HepG2 (cell line): ENCODE data around the gene IFITM10. TPM values are rescaled to one million over a fixed set of nuclear protein-coding genes. Genes with fewer than 3 reads are reported as not detected.

Experiments
- ATAC-seq: fragments of 200-7000 bp; cut with Tn5 transposase; 3 replicates; pipeline ENCODE4 v1.9.1; 2020; ENCODE audit warnings: mild to moderate bottlenecking, moderate library complexity
- BruUV-seq: library from RNA; stranded (reverse); fragments of 400-500 nt; replicated peaks from 2 replicates; lab custom pipeline; 2021; lab: Mats Ljungman, UMichigan
- CTCF ChIA-PET: fragments of 300-600 bp; formaldehyde crosslinking; extraction: SDS; loops from one replicate; lab custom pipeline; 2021; ENCODE audit warnings: low total read pairs, inconsistent platforms, low intra/inter-chr PET ratio; lab: Yijun Ruan, JAX
- POLR2A ChIA-PET: fragments of 350-600 bp; sonication (Branson Sonifier 250); formaldehyde crosslinking; loops from one replicate; lab custom pipeline; 2020; ENCODE audit warnings: antibody characterized with exemption, inconsistent platforms; lab: Yijun Ruan, JAX
- DNase-seq: peaks from one replicate; pipeline ENCODE4 v3.0.0-alpha.2; 2015; ENCODE audit warnings: low spot score
- FAIRE-seq: peaks from 3 replicates; lab custom pipeline; 2011; peaks lifted over from hg19 to GRCh38; lab: Jason Lieb, UNC
- H2AFZ ChIP-seq: one replicate; pipeline ENCODE4 v1.6.1; 2011; ENCODE audit warnings: low read length, inconsistent platforms
- H3K27ac ChIP-seq: fragments of 300-600 bp; 3 replicates; pipeline ENCODE4 v1.8.0; 2011; ENCODE audit warnings: mixed run types, mild to moderate bottlenecking, mixed read lengths, low read length, inconsistent platforms; ENCODE audit not compliant: insufficient read depth; ENCODE audit errors: extremely low read length
- H3K27me3 ChIP-seq, 2 experiments: fragments of 200-600 bp in 1 of 2; 2 replicates in 1 of 2; 3 replicates in 1 of 2; pipeline versions ENCODE4 v1.6.0 to v1.8.0; 2011; ENCODE audit warnings: low read length in 2 of 2, mild to moderate bottlenecking in 2 of 2, moderate library complexity in 2 of 2, inconsistent platforms in 1 of 2; ENCODE audit not compliant: insufficient read depth in 2 of 2, control insufficient read depth in 1 of 2
- H3K36me3 ChIP-seq, 2 experiments: fragments of 200-600 bp in 1 of 2; replicated peaks in 1 of 2; 2 replicates in 1 of 2; 3 replicates in 1 of 2; pipeline versions ENCODE4 v1.5.1 to v1.8.0; 2011; ENCODE audit warnings: low read length in 2 of 2, inconsistent platforms in 1 of 2; ENCODE audit not compliant: insufficient read depth in 2 of 2, control insufficient read depth in 1 of 2
- H3K4me1 ChIP-seq: 2 replicates; pipeline ENCODE4 v1.5.1; 2012; ENCODE audit warnings: low read length, inconsistent platforms; ENCODE audit not compliant: insufficient read depth
- H3K4me2 ChIP-seq: 2 replicates; pipeline ENCODE4 v1.6.0; 2011; ENCODE audit warnings: low read depth, low read length, inconsistent platforms
- H3K4me3 ChIP-seq, 3 experiments: fragments of 200-600 bp in 1 of 3; sonication (generic), shearing (Covaris generic) in 1 of 3; replicated peaks in 1 of 3; 2 replicates each; pipeline ENCODE4 v1.5.1; 2011 to 2016; ENCODE audit warnings: low read length in 3 of 3, inconsistent platforms in 2 of 3, low read depth in 2 of 3, mild to moderate bottlenecking in 2 of 3, control low read depth in 1 of 3, mixed read lengths in 1 of 3; ENCODE audit not compliant: insufficient read depth in 1 of 3
- H3K79me2 ChIP-seq: one replicate; pipeline ENCODE4 v1.6.1; 2011; ENCODE audit warnings: low read length, inconsistent platforms; ENCODE audit not compliant: insufficient read depth
- H3K9ac ChIP-seq: 2 replicates; pipeline ENCODE4 v1.6.0; 2011; ENCODE audit warnings: mild to moderate bottlenecking, low read depth, low read length, inconsistent platforms; ENCODE audit not compliant: insufficient read depth
- H3K9me3 ChIP-seq: 2 replicates; pipeline ENCODE4 v1.5.1; 2012; ENCODE audit warnings: mild to moderate bottlenecking, low read length
- H4K20me1 ChIP-seq: 2 replicates; pipeline ENCODE4 v1.6.0; 2011; ENCODE audit warnings: inconsistent platforms, mild to moderate bottlenecking, low read length, moderate library complexity; ENCODE audit not compliant: insufficient read depth
- EP300 ChIP-seq, 3 experiments: sonication (generic) in 1 of 3; formaldehyde crosslinking in 1 of 3; IDR thresholded peaks; 2 replicates each; pipeline versions ENCODE4 v1.5.1 to v1.6.1; 2011 to 2020; ENCODE audit warnings: low read depth in 2 of 3, low read length in 2 of 3, borderline replicate concordance in 1 of 3, improper control_type of control experiment in 1 of 3, mild to moderate bottlenecking in 1 of 3, missing genetic modification reagents in 1 of 3, moderate library complexity in 1 of 3
- KLF12 ChIP-seq: sonication (generic); formaldehyde crosslinking; IDR thresholded peaks from 2 replicates; pipeline ENCODE4 v1.4.0; 2020; ENCODE audit warnings: missing genetic modification reagents, borderline replicate concordance
- ONECUT2 ChIP-seq: sonication (generic); formaldehyde crosslinking; IDR thresholded peaks from 2 replicates; pipeline ENCODE4 v1.4.0; 2020; ENCODE audit warnings: missing genetic modification reagents
- SSRP1 ChIP-seq: IDR thresholded peaks from 2 replicates; pipeline ENCODE4 v1.6.1; 2016; ENCODE audit warnings: control low read depth
- ZFP36L2 ChIP-seq: sonication (generic); formaldehyde crosslinking; IDR thresholded peaks from 2 replicates; pipeline ENCODE4 v1.4.0; 2020; ENCODE audit warnings: missing genetic modification reagents
- ZNF180 ChIP-seq: sonication (generic); formaldehyde crosslinking; IDR thresholded peaks from 2 replicates; pipeline ENCODE4 v1.4.0; 2020; ENCODE audit warnings: low read depth, missing genetic modification reagents, borderline replicate concordance
- ZNF598 ChIP-seq: sonication (generic); formaldehyde crosslinking; IDR thresholded peaks from 2 replicates; pipeline ENCODE4 v1.5.1; 2020; ENCODE audit warnings: mild to moderate bottlenecking, missing genetic modification reagents, borderline replicate concordance
- WGBS: methylation state at CpG from one replicate; pipeline ENCODE4 v1.1.6; 2017; ENCODE audit warnings: low lambda C conversion rate; 5-methylcytosine and 5-hydroxymethylcytosine counted together
- in situ Hi-C: cut with HindIII; loops from 2 replicates; pipeline ENCODE4 v1.10.0; 2017; ENCODE audit warnings: low pct_unique_long_range_greater_than_20kb; ENCODE audit not compliant: extremely low pct_ligation_motif_present
- intact Hi-C: fragments of 100-400 bp; cut with micrococcal nuclease; formaldehyde crosslinking; loops from one replicate; pipeline ENCODE4 v1.10.0; 2022; ENCODE audit not compliant: unreplicated experiment
- polyA plus RNA-seq, 8 experiments: library from polyadenylated mRNA; depleted of rRNA in 3 of 8; stranded (reverse) in 7 of 8; unstranded in 1 of 8; fragments of >200 nt; fragmentation: Illumina TruSeq in 4 of 8; extraction: Trizol in 4 of 8; gene quantifications; 2 replicates each; pipeline versions ENCODE4 v1.2.1 to v1.2.3, GENCODE V29; 2011 to 2016; ENCODE audit warnings: low read depth in 4 of 8, missing spikeins in 1 of 8, mixed read lengths in 1 of 8; ENCODE audit not compliant: insufficient read depth in 1 of 8
- total RNA-seq, 5 experiments: library from RNA; depleted of rRNA; stranded (reverse); fragments of >200 nt; fragmentation: Illumina TruSeq; extraction: Trizol; gene quantifications; 2 replicates each; pipeline ENCODE4 v1.2.3, GENCODE V29; 2016; ENCODE audit warnings: low read depth in 1 of 5

The IFITM10 gene
- total and polyA plus RNA-seq, 2 of the 13 experiments (the other 11 are each of a cell fraction or from before 2014, with no cell fraction given): 0.09 to 0.13 TPM

DNA sequence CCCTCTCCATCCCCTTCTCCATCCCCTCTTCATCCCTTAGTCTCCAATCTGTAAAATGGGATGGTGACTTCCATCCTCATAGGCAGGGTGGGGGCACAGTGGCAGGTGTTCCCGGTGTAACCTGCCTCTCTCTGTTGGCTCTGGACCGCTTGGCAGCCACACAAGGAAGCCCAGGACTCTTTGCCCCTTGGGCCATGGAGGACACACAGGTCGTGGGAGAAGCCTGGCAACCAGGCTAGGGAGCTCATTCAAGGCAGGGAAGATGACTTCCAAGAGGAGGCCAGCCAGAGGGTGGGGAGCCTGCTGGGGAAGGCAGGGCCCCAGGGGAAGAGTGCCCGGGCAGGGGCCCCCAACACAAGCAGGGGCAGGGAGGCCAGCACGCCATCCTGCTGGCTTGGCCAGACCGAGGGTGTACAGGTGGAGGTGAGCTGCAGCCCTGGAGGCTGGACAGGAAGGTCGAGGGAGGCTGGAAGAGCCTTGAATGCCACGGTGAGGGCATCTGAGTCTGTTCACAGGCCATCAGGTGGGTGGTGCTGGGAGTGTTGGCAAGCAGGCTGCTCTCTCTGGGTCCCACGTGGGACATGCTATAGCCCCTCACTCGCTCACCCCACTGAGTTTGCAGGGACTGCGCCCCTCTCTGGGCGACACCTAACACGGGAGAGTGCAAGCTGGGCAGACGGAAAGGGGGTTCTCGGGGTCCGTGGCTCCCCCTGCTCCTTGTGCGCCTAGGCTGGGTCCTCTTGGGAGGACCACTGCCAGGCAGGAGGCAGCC is 28.8 kb upstream of the IFITM10 start:
- ATAC-seq (no peak), FAIRE-seq (no peak), DNase-seq (no peak)
- 26% methylated on average over 5 of the region's 17 CpGs for WGBS
- ChIA-PET CTCF (no interaction called here), POLR2A (no interaction called here)
- Histone ChIP-seq H3K4me3 (no peak overlapping the region), H3K27ac (no peak overlapping the region), H2AFZ (no peak overlapping the region), H3K9ac (no peak overlapping the region), H3K36me3 (no peaks in the 10 kb centered on the region), H3K27me3 (peaks cover 16 to 57% of the 10 kb centered on the region in 2 experiments), H3K79me2 (no peaks in the 10 kb centered on the region), H3K9me3 (no peaks in the 10 kb centered on the region), H4K20me1 (no peaks in the 10 kb centered on the region), H3K4me2 (no peak overlapping the region), H3K4me1 (peaks cover 18% of the 10 kb centered on the region)
- TF ChIP-seq ZFP36L2 (CRISPR knock-in tag) (no peak), ZNF598 (CRISPR knock-in tag) (no peak)
- intact Hi-C loops (no loop called here), in situ Hi-C loops (no loop called here)
- no TSS peak for BruUV-seq

DNA sequence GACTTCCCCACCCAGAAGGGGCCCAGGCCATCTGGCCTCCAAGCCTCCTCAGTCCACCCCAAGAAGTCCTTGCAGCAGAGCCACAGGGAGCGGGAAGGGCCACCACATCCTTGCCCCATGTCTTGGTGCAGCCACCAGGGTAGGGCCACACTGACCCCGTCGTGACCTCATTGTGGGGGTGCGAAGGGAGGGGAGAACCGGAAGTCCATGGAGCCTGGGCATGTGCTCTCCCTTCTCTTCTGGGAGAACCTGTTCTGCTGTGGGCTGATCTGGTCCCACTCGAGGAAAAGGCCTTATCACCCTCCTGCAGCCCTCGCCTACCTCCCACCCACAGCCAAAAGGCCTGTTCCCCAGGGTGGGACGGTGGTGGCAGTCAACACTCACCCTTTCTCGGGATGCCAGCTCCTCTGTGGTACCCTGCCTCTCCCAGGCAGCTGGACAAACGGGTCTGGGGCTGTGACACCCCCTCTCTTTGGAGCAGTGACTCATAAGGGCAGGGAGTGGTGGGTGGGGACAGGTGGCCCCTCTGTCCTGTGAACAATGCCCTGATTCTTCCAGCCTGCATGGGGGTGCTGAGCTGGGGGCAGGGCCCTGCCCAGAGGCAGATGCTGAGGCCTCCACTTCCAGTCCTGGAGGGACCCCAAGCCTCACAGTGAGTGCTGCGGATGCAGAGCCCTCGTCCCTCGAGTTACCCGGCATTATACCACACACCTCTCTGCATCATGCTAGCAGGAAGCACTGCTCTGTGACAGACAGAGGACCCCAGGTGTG is 27.9 kb upstream of the IFITM10 start:
- TF ChIP-seq SSRP1 (no peak), EP300 (IDR thresholded peaks at IDR 0.05; ENCODE audit: low read depth in 2 of 2, low read length in 2 of 2) (no peak), EP300 (CRISPR knock-in tag; IDR thresholded peaks at IDR 0.05; ENCODE audit: borderline replicate concordance) (no peak), ONECUT2 (CRISPR knock-in tag) (no peak), KLF12 (CRISPR knock-in tag) (no peak), ZNF180 (CRISPR knock-in tag) (no peak)
- Histone ChIP-seq H3K4me2 (no peak overlapping the region), H3K27me3 (peaks cover 12 to 58% of the 10 kb centered on the region in 2 experiments), H2AFZ (no peak overlapping the region), H3K9me3 (no peaks in the 10 kb centered on the region), H3K4me1 (peaks cover 11% of the 10 kb centered on the region), H3K79me2 (no peaks in the 10 kb centered on the region), H4K20me1 (no peaks in the 10 kb centered on the region), H3K4me3 (no peak overlapping the region), H3K9ac (no peak overlapping the region), H3K27ac (no peak overlapping the region), H3K36me3 (no peaks in the 10 kb centered on the region)
- no peak for FAIRE-seq
- BruUV-seq: no TSS peak
- ChIA-PET CTCF (no interaction called here), POLR2A (no interaction called here)
- intact Hi-C loops: no loop called here
- no peak for ATAC-seq
- 19% methylated on average over 8 of the region's 14 CpGs for WGBS
- no peak for DNase-seq
- in situ Hi-C loops: no loop called here
